Measurements from ENCODE around the gene NLGN2.
A peak's percentile ranks its signal among the peaks of the same experiment; 100 is the strongest.

NLGN2 gene

GRCh38 chr17:7437950-7438614 is 30.4 kb downstream of the NLGN2 start:
- peak in 5 of 6 experiments; percentile 41 to 62 (median 50) for DNase-seq

GRCh38 chr17:7438656-7439460 is 31.2 kb downstream of the NLGN2 start:
- DNase-seq: peak in 1 of 6 experiments; percentile 44

GRCh38 chr17:7439462-7440112 is 31.9 kb downstream of the NLGN2 start, which contains the start of gene FGF11:
FGF11 (plus strand) TSS chr17:7439512; CDS start chr17:7439621, 109 bp downstream.
- peak in 2 of 6 experiments; percentile 13 to 24 for DNase-seq

- DNase-seq: peak in 4 of 6 experiments; percentile 33 to 41 (median 34)
Measured at GRCh38 chr17:7440113-7440833, 32.6 kb downstream of the NLGN2 start.

GRCh38 chr17:7440834-7441195 is 33.2 kb downstream of the NLGN2 start:
- no peak for DNase-seq

GRCh38 chr17:7441266-7441665 is 33.6 kb downstream of the NLGN2 start:
- no peak for DNase-seq

GRCh38 chr17:7442142-7442541 is 34.5 kb downstream of the NLGN2 start:
- no peak for DNase-seq

- no peak for DNase-seq
Measured at GRCh38 chr17:7443499-7444485, 36.1 kb downstream of the NLGN2 start.

- DNase-seq: peak in 3 of 6 experiments; percentile 10 to 24 (median 13)
Measured at GRCh38 chr17:7444682-7445618, 37.3 kb downstream of the NLGN2 start, which contains the start of gene CHRNB1. CHRNB1 (plus strand) TSS chr17:7445061; CDS start chr17:7445128, 67 bp downstream.

- peak in 4 of 6 experiments; percentile 21 to 39 (median 28) for DNase-seq
Measured at GRCh38 chr17:7445619-7445968, 37.9 kb downstream of the NLGN2 start.

- no peak for DNase-seq
Measured at GRCh38 chr17:7448461-7448860, 40.8 kb downstream of the NLGN2 start.

- no peak for DNase-seq
Measured at GRCh38 chr17:7459961-7460545, 52.4 kb downstream of the NLGN2 start.

GRCh38 chr17:7460850-7461660 is 53.4 kb downstream of the NLGN2 start:
- no peak for DNase-seq

GRCh38 chr17:7462474-7463371 is 55.1 kb downstream of the NLGN2 start:
- no peak for DNase-seq

- DNase-seq: no peak
Measured at GRCh38 chr17:7463372-7463846, 55.8 kb downstream of the NLGN2 start.

- no peak for DNase-seq
Measured at GRCh38 chr17:7464081-7464480, 56.4 kb downstream of the NLGN2 start.

GRCh38 chr17:7465597-7466275 is 58.1 kb downstream of the NLGN2 start:
- DNase-seq: no peak

Data from stimulated activated naive CD4-positive, alpha-beta T cell (primary cell).